ENCODE measurements around the gene PCP4.

Gene PCP4

GRCh38 chr21:39852726-39853500 lies 14.3 kb upstream of the PCP4 start:
- TF ChIP-seq POLR2AphosphoS5 (IDR thresholded peaks at IDR 0.05; ENCODE audit: borderline replicate concordance, low read depth, low read length) (no peak), FOXP2 (optimal IDR thresholded peaks at IDR 0.05; ENCODE audit: control extremely low read depth, extremely low read length, insufficient read depth) (no peak), EZH2 (IDR thresholded peaks at IDR 0.05) (no peak)

GRCh38 chr21:39854572-39854971 lies 12.7 kb upstream of the PCP4 start:
- Histone ChIP-seq H3K4me3 (no peak overlapping the region), H3K36me3 (ENCODE audit: insufficient read depth, low read length) (no peaks in the 10 kb centered on the region), H3K27ac (no peak overlapping the region), H3K9me3 (ENCODE audit: low read depth, low read length) (no peaks in the 10 kb centered on the region), H3K9ac (ENCODE audit: insufficient read length) (no peak overlapping the region)
- TF ChIP-seq EZH2 (IDR thresholded peaks at IDR 0.05), result no peak
- no peak for TF ChIP-seq FOXP2 (optimal IDR thresholded peaks at IDR 0.05; ENCODE audit: control extremely low read depth, extremely low read length, insufficient read depth)
- TF ChIP-seq POLR2AphosphoS5 (IDR thresholded peaks at IDR 0.05; ENCODE audit: borderline replicate concordance, low read depth, low read length), result no peak
- DNase-seq (ENCODE audit: low read depth, low spot score), result no peak

More at GRCh38 chr21:39852726-39853500, 14.3 kb upstream of the PCP4 start:
- H3K9me3 ChIP-seq (ENCODE audit: low read depth, low read length), result no peaks in the 10 kb centered on the region
- H3K4me3 ChIP-seq, result no peak overlapping the region
- H3K27ac ChIP-seq, result no peak overlapping the region
- no peaks in the 10 kb centered on the region for H3K36me3 ChIP-seq (ENCODE audit: insufficient read depth, low read length)
- no peak overlapping the region for H3K9ac ChIP-seq (ENCODE audit: insufficient read length)
- DNase-seq (ENCODE audit: low read depth, low spot score), result no peak

GRCh38 chr21:39855595-39855994 lies 11.6 kb upstream of the PCP4 start:
- no peak for TF ChIP-seq POLR2AphosphoS5 (IDR thresholded peaks at IDR 0.05; ENCODE audit: borderline replicate concordance, low read depth, low read length)
- no peak for TF ChIP-seq FOXP2 (optimal IDR thresholded peaks at IDR 0.05; ENCODE audit: control extremely low read depth, extremely low read length, insufficient read depth)
- no peak for DNase-seq (ENCODE audit: low read depth, low spot score)
- Histone ChIP-seq H3K36me3 (ENCODE audit: insufficient read depth, low read length) (no peaks in the 10 kb centered on the region), H3K9me3 (ENCODE audit: low read depth, low read length) (no peaks in the 10 kb centered on the region), H3K9ac (ENCODE audit: insufficient read length) (no peak overlapping the region), H3K4me3 (no peak overlapping the region), H3K27ac (no peak overlapping the region)

GRCh38 chr21:39860600-39860999 lies 6.6 kb upstream of the PCP4 start:
- Histone ChIP-seq H3K9ac (ENCODE audit: insufficient read length) (no peak overlapping the region), H3K36me3 (ENCODE audit: insufficient read depth, low read length) (no peaks in the 10 kb centered on the region), H3K27ac (no peak overlapping the region), H3K9me3 (ENCODE audit: low read depth, low read length) (no peaks in the 10 kb centered on the region), H3K4me3 (no peak overlapping the region)
- no peak for DNase-seq (ENCODE audit: low read depth, low spot score)
- TF ChIP-seq POLR2AphosphoS5 (IDR thresholded peaks at IDR 0.05; ENCODE audit: borderline replicate concordance, low read depth, low read length) (no peak), EZH2 (IDR thresholded peaks at IDR 0.05) (no peak), FOXP2 (optimal IDR thresholded peaks at IDR 0.05; ENCODE audit: control extremely low read depth, extremely low read length, insufficient read depth) (no peak)

- TF ChIP-seq POLR2AphosphoS5 (IDR thresholded peaks at IDR 0.05; ENCODE audit: borderline replicate concordance, low read depth, low read length) (no peak), EZH2 (IDR thresholded peaks at IDR 0.05) (no peak), FOXP2 (optimal IDR thresholded peaks at IDR 0.05; ENCODE audit: control extremely low read depth, extremely low read length, insufficient read depth) (no peak)
- H3K36me3 ChIP-seq (ENCODE audit: insufficient read depth, low read length), result no peaks in the 10 kb centered on the region
- H3K9ac ChIP-seq (ENCODE audit: insufficient read length), result no peak overlapping the region
- H3K27ac ChIP-seq, result no peak overlapping the region
- H3K9me3 ChIP-seq (ENCODE audit: low read depth, low read length), result no peaks in the 10 kb centered on the region
- H3K4me3 ChIP-seq, result no peak overlapping the region
- no peak for DNase-seq (ENCODE audit: low read depth, low spot score)
Observed at GRCh38 chr21:39863111-39863510, 4.1 kb upstream of the PCP4 start.

- DNase-seq (ENCODE audit: low read depth, low spot score), result no peak
Observed at GRCh38 chr21:39866093-39866492, 1.1 kb upstream of the PCP4 start.

GRCh38 chr21:39869141-39869818 lies 2.0 kb downstream of the PCP4 start:
- DNase-seq (ENCODE audit: low read depth, low spot score), result no peak
- Histone ChIP-seq H3K36me3 (ENCODE audit: insufficient read depth, low read length) (no peaks in the 10 kb centered on the region), H3K9ac (ENCODE audit: insufficient read length) (no peak overlapping the region), H3K9me3 (ENCODE audit: low read depth, low read length) (no peaks in the 10 kb centered on the region), H3K27ac (no peak overlapping the region), H3K4me3 (no peak overlapping the region)
- TF ChIP-seq FOXP2 (optimal IDR thresholded peaks at IDR 0.05; ENCODE audit: control extremely low read depth, extremely low read length, insufficient read depth) (no peak), POLR2AphosphoS5 (IDR thresholded peaks at IDR 0.05; ENCODE audit: borderline replicate concordance, low read depth, low read length) (no peak), EZH2 (IDR thresholded peaks at IDR 0.05) (no peak)

More at GRCh38 chr21:39866093-39866492, 1.1 kb upstream of the PCP4 start:
- no peak overlapping the region for H3K9ac ChIP-seq (ENCODE audit: insufficient read length)
- TF ChIP-seq FOXP2 (optimal IDR thresholded peaks at IDR 0.05; ENCODE audit: control extremely low read depth, extremely low read length, insufficient read depth) (no peak), EZH2 (IDR thresholded peaks at IDR 0.05) (no peak), POLR2AphosphoS5 (IDR thresholded peaks at IDR 0.05; ENCODE audit: borderline replicate concordance, low read depth, low read length) (no peak)
- H3K36me3 ChIP-seq (ENCODE audit: insufficient read depth, low read length), result no peaks in the 10 kb centered on the region
- H3K9me3 ChIP-seq (ENCODE audit: low read depth, low read length), result no peaks in the 10 kb centered on the region
- H3K4me3 ChIP-seq, result no peak overlapping the region
- no peak overlapping the region for H3K27ac ChIP-seq

- no peak overlapping the region for H3K4me3 ChIP-seq
- no peak for DNase-seq (ENCODE audit: low read depth, low spot score)
- H3K36me3 ChIP-seq (ENCODE audit: insufficient read depth, low read length), result no peaks in the 10 kb centered on the region
- TF ChIP-seq FOXP2 (optimal IDR thresholded peaks at IDR 0.05; ENCODE audit: control extremely low read depth, extremely low read length, insufficient read depth), result no peak
- no peak for TF ChIP-seq EZH2 (IDR thresholded peaks at IDR 0.05)
- no peak for TF ChIP-seq POLR2AphosphoS5 (IDR thresholded peaks at IDR 0.05; ENCODE audit: borderline replicate concordance, low read depth, low read length)
- H3K9ac ChIP-seq (ENCODE audit: insufficient read length), result no peak overlapping the region
- no peak overlapping the region for H3K27ac ChIP-seq
- H3K9me3 ChIP-seq (ENCODE audit: low read depth, low read length), result no peaks in the 10 kb centered on the region
Observed at GRCh38 chr21:39873687-39874086, 6.4 kb downstream of the PCP4 start.
